ENCODE results near the gene SPTBN1.

DNA sequence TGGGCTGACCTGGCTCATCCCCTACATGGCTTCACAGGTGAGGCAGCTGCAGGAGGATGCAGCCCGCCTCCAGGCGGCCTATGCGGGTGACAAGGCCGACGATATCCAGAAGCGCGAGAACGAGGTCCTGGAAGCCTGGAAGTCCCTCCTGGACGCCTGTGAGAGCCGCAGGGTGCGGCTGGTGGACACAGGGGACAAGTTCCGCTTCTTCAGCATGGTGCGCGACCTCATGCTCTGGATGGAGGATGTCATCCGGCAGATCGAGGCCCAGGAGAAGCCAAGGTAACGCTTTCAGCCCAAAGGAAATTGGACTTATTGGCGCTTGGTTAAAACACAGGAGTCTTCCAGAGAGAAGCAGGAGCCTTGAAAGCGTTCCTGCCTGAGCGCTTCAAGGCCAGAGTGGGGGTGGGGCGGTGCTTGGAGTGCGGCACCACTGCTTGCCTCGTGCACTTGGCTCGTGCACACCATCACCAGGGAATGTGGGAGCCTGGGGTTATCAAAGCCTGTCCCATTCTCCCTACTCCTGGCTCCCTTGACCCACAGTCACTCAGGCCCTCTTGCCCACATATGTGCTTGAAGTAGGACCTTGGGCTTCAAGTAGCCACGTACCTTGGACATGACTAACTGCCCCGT lies 197.6 kb downstream of the SPTBN1 start:
- TF ChIP-seq, protein P1, sequence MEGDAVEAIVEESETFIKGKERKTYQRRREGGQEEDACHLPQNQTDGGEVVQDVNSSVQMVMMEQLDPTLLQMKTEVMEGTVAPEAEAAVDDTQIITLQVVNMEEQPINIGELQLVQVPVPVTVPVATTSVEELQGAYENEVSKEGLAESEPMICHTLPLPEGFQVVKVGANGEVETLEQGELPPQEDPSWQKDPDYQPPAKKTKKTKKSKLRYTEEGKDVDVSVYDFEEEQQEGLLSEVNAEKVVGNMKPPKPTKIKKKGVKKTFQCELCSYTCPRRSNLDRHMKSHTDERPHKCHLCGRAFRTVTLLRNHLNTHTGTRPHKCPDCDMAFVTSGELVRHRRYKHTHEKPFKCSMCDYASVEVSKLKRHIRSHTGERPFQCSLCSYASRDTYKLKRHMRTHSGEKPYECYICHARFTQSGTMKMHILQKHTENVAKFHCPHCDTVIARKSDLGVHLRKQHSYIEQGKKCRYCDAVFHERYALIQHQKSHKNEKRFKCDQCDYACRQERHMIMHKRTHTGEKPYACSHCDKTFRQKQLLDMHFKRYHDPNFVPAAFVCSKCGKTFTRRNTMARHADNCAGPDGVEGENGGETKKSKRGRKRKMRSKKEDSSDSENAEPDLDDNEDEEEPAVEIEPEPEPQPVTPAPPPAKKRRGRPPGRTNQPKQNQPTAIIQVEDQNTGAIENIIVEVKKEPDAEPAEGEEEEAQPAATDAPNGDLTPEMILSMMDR (IDR thresholded peaks at IDR 0.05), result no peak
- TF ChIP-seq POLR2A (IDR thresholded peaks at IDR 0.05), result no peak
